HepG2 (cell line): ENCODE measurements around the gene RABEPK. TPM values are rescaled to one million over a fixed set of nuclear protein-coding genes. Genes with fewer than 3 reads are reported as not detected.

ENCODE experiments used
- HOXD1 ChIP-seq: sonication (generic); formaldehyde crosslinking; IDR thresholded peaks from 2 replicates; pipeline ENCODE4 v1.5.0; 2020; ENCODE audit warnings: missing genetic modification reagents
- KAT7 ChIP-seq: IDR thresholded peaks from 2 replicates; pipeline ENCODE4 v1.6.1; 2018; ENCODE audit warnings: borderline replicate concordance, missing compliant biosample characterization
- MYNN ChIP-seq: sonication (generic); formaldehyde crosslinking; IDR thresholded peaks from 2 replicates; pipeline ENCODE4 v1.4.0; 2020; ENCODE audit warnings: mild to moderate bottlenecking, low read depth, missing genetic modification reagents
- NFATC3 ChIP-seq: sonication (generic); formaldehyde crosslinking; IDR thresholded peaks from 2 replicates; pipeline ENCODE4 v1.5.1; 2020; ENCODE audit warnings: mild to moderate bottlenecking, missing genetic modification reagents
- NFIB ChIP-seq: sonication (generic); formaldehyde crosslinking; IDR thresholded peaks from 2 replicates; pipeline ENCODE4 v1.9.0; 2021; ENCODE audit warnings: missing genetic modification reagents, mild to moderate bottlenecking, borderline replicate concordance
- RXRA ChIP-seq: sonication (generic); formaldehyde crosslinking; IDR thresholded peaks from 2 replicates; pipeline ENCODE4 v1.5.1; 2020; ENCODE audit warnings: missing genetic modification reagents
- RXRB ChIP-seq: IDR thresholded peaks from 2 replicates; pipeline ENCODE4 v1.6.1; 2016; ENCODE audit warnings: borderline replicate concordance, missing genetic modification reagents, missing compliant biosample characterization
- SIX1 ChIP-seq: sonication (generic); formaldehyde crosslinking; IDR thresholded peaks from 2 replicates; pipeline ENCODE4 v1.4.0; 2020; ENCODE audit warnings: missing genetic modification reagents, borderline replicate concordance
- ZFY ChIP-seq: sonication (generic); formaldehyde crosslinking; IDR thresholded peaks from 2 replicates; pipeline ENCODE4 v1.4.0; 2020; ENCODE audit warnings: missing genetic modification reagents
- ZNF773 ChIP-seq: sonication (generic); formaldehyde crosslinking; IDR thresholded peaks from 2 replicates; pipeline ENCODE4 v1.4.0; 2020; ENCODE audit warnings: missing genetic modification reagents, borderline replicate concordance
- ZNF780A ChIP-seq: sonication (generic); formaldehyde crosslinking; IDR thresholded peaks from 2 replicates; pipeline ENCODE4 v1.8.0; 2022; ENCODE audit warnings: mild to moderate bottlenecking, missing genetic modification reagents, moderate library complexity
- ZSCAN9 ChIP-seq: IDR thresholded peaks from 2 replicates; pipeline ENCODE4 v1.6.1; 2016; ENCODE audit warnings: borderline replicate concordance
- polyA plus RNA-seq, 8 experiments: library from polyadenylated mRNA; depleted of rRNA in 3 of 8; stranded (reverse) in 7 of 8; unstranded in 1 of 8; fragments of >200 nt; fragmentation: Illumina TruSeq in 4 of 8; extraction: Trizol in 4 of 8; gene quantifications; 2 replicates each; pipeline versions ENCODE4 v1.2.1 to v1.2.3, GENCODE V29; 2011 to 2016; ENCODE audit warnings: low read depth in 4 of 8, missing spikeins in 1 of 8, mixed read lengths in 1 of 8; ENCODE audit not compliant: insufficient read depth in 1 of 8
- total RNA-seq, 5 experiments: library from RNA; depleted of rRNA; stranded (reverse); fragments of >200 nt; fragmentation: Illumina TruSeq; extraction: Trizol; gene quantifications; 2 replicates each; pipeline ENCODE4 v1.2.3, GENCODE V29; 2016; ENCODE audit warnings: low read depth in 1 of 5
- TF ChIP-seq, protein P1 (sequence below): sonication (generic); formaldehyde crosslinking; IDR thresholded peaks from 2 replicates; pipeline ENCODE4 v1.4.0; 2020; ENCODE audit warnings: missing genetic modification reagents, borderline replicate concordance
- TF ChIP-seq, protein P2 (sequence below): sonication (generic); formaldehyde crosslinking; IDR thresholded peaks from 2 replicates; pipeline ENCODE4 v1.5.0; 2020; ENCODE audit warnings: mild to moderate bottlenecking, missing genetic modification reagents
- TF ChIP-seq, protein P3 (sequence below): sonication (generic); formaldehyde crosslinking; IDR thresholded peaks from 2 replicates; pipeline ENCODE4 v1.4.0; 2020; ENCODE audit warnings: low read depth, mild to moderate bottlenecking, missing genetic modification reagents
- TF ChIP-seq, protein P4 (sequence below): sonication (generic); formaldehyde crosslinking; IDR thresholded peaks from 2 replicates; pipeline ENCODE4 v1.5.0; 2020; ENCODE audit warnings: missing genetic modification reagents

The RABEPK gene
- total and polyA plus RNA-seq, 2 of the 13 experiments (the other 11 are each of a cell fraction or from before 2014, with no cell fraction given), result 75.5 to 90.0 TPM

DNA sequence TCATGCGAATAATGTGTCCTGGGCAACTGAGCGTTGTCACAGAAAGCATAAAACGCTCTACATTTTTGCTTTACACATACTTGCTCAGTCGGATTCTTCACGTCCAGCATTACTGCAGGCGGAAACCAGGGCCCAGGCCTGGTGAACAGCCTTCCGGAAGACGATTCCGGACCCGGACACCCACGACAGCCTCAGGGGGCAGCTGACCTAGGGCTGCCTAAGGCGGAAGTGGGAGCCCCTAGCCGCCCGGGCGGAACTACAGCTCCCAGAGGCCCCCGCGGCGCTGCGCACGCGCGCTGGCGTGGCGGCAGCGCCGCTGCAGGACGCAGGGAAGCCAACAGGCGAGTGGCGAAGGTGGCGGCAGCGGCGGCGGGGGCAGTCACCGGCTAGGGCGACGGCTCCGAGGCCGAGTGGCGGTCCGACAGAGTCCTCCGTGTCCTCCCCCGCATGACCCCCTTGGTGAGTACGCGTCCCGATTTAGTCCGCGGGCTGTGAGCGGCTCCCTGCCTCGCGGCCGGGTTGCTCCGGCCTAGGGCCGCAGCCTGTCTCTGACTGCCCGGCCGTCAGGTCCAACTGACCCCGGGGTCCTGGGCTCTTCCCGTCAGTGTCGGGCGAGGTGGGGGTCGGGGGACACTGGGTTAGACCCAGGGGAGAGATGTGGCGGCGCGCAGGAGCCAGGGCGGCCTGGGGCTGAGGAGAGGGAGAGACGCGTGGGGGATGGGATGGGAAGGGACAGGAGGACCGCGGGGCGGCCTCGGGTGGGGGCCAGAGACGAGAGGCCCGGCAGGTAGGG, 61.4 kb downstream of the RABEPK start, which contains the start of gene GAPVD1 (continued):
- TF ChIP-seq, protein P1, sequence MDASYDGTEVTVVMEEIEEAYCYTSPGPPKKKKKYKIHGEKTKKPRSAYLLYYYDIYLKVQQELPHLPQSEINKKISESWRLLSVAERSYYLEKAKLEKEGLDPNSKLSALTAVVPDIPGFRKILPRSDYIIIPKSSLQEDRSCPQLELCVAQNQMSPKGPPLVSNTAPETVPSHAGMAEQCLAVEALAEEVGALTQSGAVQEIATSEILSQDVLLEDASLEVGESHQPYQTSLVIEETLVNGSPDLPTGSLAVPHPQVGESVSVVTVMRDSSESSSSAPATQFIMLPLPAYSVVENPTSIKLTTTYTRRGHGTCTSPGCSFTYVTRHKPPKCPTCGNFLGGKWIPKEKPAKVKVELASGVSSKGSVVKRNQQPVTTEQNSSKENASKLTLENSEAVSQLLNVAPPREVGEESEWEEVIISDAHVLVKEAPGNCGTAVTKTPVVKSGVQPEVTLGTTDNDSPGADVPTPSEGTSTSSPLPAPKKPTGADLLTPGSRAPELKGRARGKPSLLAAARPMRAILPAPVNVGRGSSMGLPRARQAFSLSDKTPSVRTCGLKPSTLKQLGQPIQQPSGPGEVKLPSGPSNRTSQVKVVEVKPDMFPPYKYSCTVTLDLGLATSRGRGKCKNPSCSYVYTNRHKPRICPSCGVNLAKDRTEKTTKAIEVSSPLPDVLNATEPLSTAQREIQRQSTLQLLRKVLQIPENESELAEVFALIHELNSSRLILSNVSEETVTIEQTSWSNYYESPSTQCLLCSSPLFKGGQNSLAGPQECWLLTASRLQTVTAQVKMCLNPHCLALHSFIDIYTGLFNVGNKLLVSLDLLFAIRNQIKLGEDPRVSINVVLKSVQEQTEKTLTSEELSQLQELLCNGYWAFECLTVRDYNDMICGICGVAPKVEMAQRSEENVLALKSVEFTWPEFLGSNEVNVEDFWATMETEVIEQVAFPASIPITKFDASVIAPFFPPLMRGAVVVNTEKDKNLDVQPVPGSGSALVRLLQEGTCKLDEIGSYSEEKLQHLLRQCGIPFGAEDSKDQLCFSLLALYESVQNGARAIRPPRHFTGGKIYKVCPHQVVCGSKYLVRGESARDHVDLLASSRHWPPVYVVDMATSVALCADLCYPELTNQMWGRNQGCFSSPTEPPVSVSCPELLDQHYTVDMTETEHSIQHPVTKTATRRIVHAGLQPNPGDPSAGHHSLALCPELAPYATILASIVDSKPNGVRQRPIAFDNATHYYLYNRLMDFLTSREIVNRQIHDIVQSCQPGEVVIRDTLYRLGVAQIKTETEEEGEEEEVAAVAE (CRISPR knock-in tag), result no peak
- TF ChIP-seq RXRA, result no peak; the same call in 1 of the 2 replicates
- no peak for TF ChIP-seq NFATC3 (CRISPR knock-in tag)
- TF ChIP-seq, protein P2, sequence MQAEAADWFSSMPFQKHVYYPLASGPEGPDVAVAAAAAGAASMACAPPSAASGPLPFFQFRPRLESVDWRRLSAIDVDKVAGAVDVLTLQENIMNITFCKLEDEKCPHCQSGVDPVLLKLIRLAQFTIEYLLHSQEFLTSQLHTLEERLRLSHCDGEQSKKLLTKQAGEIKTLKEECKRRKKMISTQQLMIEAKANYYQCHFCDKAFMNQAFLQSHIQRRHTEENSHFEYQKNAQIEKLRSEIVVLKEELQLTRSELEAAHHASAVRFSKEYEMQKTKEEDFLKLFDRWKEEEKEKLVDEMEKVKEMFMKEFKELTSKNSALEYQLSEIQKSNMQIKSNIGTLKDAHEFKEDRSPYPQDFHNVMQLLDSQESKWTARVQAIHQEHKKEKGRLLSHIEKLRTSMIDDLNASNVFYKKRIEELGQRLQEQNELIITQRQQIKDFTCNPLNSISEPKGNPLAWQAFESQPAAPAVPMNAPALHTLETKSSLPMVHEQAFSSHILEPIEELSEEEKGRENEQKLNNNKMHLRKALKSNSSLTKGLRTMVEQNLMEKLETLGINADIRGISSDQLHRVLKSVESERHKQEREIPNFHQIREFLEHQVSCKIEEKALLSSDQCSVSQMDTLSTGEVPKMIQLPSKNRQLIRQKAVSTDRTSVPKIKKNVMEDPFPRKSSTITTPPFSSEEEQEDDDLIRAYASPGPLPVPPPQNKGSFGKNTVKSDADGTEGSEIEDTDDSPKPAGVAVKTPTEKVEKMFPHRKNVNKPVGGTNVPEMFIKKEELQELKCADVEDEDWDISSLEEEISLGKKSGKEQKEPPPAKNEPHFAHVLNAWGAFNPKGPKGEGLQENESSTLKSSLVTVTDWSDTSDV, result peak; percentile 91; the same call in 1 of the 2 replicates
- no peak for TF ChIP-seq ZSCAN9 (CRISPR knock-in tag)
- TF ChIP-seq SIX1 (CRISPR knock-in tag), result peak; percentile 18; the same call in 1 of the 2 replicates
- TF ChIP-seq KAT7 (CRISPR knock-in tag), result peak; percentile 72
- peak; percentile 30; the same call in 1 of the 2 replicates for TF ChIP-seq ZNF773 (CRISPR knock-in tag)
- TF ChIP-seq, protein P3, sequence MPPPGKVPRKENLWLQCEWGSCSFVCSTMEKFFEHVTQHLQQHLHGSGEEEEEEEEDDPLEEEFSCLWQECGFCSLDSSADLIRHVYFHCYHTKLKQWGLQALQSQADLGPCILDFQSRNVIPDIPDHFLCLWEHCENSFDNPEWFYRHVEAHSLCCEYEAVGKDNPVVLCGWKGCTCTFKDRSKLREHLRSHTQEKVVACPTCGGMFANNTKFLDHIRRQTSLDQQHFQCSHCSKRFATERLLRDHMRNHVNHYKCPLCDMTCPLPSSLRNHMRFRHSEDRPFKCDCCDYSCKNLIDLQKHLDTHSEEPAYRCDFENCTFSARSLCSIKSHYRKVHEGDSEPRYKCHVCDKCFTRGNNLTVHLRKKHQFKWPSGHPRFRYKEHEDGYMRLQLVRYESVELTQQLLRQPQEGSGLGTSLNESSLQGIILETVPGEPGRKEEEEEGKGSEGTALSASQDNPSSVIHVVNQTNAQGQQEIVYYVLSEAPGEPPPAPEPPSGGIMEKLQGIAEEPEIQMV (CRISPR knock-in tag), result no peak
- TF ChIP-seq RXRB (CRISPR knock-in tag), result peak; percentile 8; the same call in 1 of the 2 replicates
- 0 out of 2 replicates have a peak, but pooled peaks have one; percentile 33 for TF ChIP-seq HOXD1 (CRISPR knock-in tag)
- TF ChIP-seq, protein P4, sequence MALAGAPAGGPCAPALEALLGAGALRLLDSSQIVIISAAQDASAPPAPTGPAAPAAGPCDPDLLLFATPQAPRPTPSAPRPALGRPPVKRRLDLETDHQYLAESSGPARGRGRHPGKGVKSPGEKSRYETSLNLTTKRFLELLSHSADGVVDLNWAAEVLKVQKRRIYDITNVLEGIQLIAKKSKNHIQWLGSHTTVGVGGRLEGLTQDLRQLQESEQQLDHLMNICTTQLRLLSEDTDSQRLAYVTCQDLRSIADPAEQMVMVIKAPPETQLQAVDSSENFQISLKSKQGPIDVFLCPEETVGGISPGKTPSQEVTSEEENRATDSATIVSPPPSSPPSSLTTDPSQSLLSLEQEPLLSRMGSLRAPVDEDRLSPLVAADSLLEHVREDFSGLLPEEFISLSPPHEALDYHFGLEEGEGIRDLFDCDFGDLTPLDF, result no peak
- 0 out of 2 replicates have a peak, but pooled peaks have one; percentile 38 for TF ChIP-seq MYNN (CRISPR knock-in tag)
- peak; percentile 95 for TF ChIP-seq ZFY
- TF ChIP-seq ZNF780A (CRISPR knock-in tag), result no peak
- no peak for TF ChIP-seq NFIB (CRISPR knock-in tag)
